Measurements from ENCODE around the gene SAMM50.

SAMM50 gene

GRCh38 chr22:44037519-44038375, 82.5 kb downstream of the SAMM50 start:
- Histone ChIP-seq H3K27me3 (ENCODE audit: insufficient read depth, low read length) (no peaks in the 10 kb centered on the region), H3K4me3 (ENCODE audit: low read length) (no peak overlapping the region), H3K9ac (ENCODE audit: low read depth, low read length) (no peak overlapping the region), H3K9me3 (ENCODE audit: insufficient read depth, low read depth, low read length) (no peaks in the 10 kb centered on the region), H3K27ac (ENCODE audit: low read length) (no peak overlapping the region), H3K4me1 (ENCODE audit: insufficient read depth, low read length) (peaks cover 3% of the 10 kb centered on the region; the same call in 1 of the 2 replicates), H3K36me3 (ENCODE audit: insufficient read depth, low read depth, low read length) (no peaks in the 10 kb centered on the region)

GRCh38 chr22:44039566-44040171, 84.4 kb downstream of the SAMM50 start:
- no peaks in the 10 kb centered on the region for H3K9me3 ChIP-seq (ENCODE audit: insufficient read depth, low read depth, low read length)
- H3K27me3 ChIP-seq (ENCODE audit: insufficient read depth, low read length), result no peaks in the 10 kb centered on the region
- no peaks in the 10 kb centered on the region for H3K36me3 ChIP-seq (ENCODE audit: insufficient read depth, low read depth, low read length)
- H3K9ac ChIP-seq (ENCODE audit: low read depth, low read length), result no peak overlapping the region
- H3K27ac ChIP-seq (ENCODE audit: low read length), result no peak overlapping the region
- H3K4me1 ChIP-seq (ENCODE audit: insufficient read depth, low read length), result no peaks in the 10 kb centered on the region
- no peak overlapping the region for H3K4me3 ChIP-seq (ENCODE audit: low read length)

- Histone ChIP-seq H3K27ac (ENCODE audit: low read length) (no peak overlapping the region), H3K4me3 (ENCODE audit: low read length) (no peak overlapping the region), H3K36me3 (ENCODE audit: insufficient read depth, low read depth, low read length) (no peaks in the 10 kb centered on the region), H3K9me3 (ENCODE audit: insufficient read depth, low read depth, low read length) (no peaks in the 10 kb centered on the region), H3K4me1 (ENCODE audit: insufficient read depth, low read length) (no peaks in the 10 kb centered on the region), H3K27me3 (ENCODE audit: insufficient read depth, low read length) (no peaks in the 10 kb centered on the region), H3K9ac (ENCODE audit: low read depth, low read length) (no peak overlapping the region)
Measured at GRCh38 chr22:44042249-44043218, 87.3 kb downstream of the SAMM50 start.

- Histone ChIP-seq H3K27ac (ENCODE audit: low read length) (no peak overlapping the region), H3K4me1 (ENCODE audit: insufficient read depth, low read length) (no peaks in the 10 kb centered on the region), H3K36me3 (ENCODE audit: insufficient read depth, low read depth, low read length) (no peaks in the 10 kb centered on the region), H3K4me3 (ENCODE audit: low read length) (no peak overlapping the region), H3K9me3 (ENCODE audit: insufficient read depth, low read depth, low read length) (no peaks in the 10 kb centered on the region), H3K9ac (ENCODE audit: low read depth, low read length) (no peak overlapping the region), H3K27me3 (ENCODE audit: insufficient read depth, low read length) (no peaks in the 10 kb centered on the region)
Measured at GRCh38 chr22:44045145-44045544, 89.9 kb downstream of the SAMM50 start.

All from iPS-20b (cell line).